Neural progenitor cell (in vitro differentiated cells): ENCODE results near the gene EIF5AL1. TPM values are rescaled to one million over a fixed set of nuclear protein-coding genes. Genes with fewer than 3 reads are reported as not detected.

Experiments used
- DNase-seq: peaks from one replicate; pipeline ENCODE4 v3.0.0-alpha.2; 2016; ENCODE audit warnings: low spot score
- H2AFZ ChIP-seq: fragments of 200-600 bp; sonication (generic); replicated peaks from 2 replicates; pipeline ENCODE4 v1.6.1; 2016; ENCODE audit warnings: antibody characterized with exemption
- H3F3A ChIP-seq: fragments of 200-600 bp; sonication (generic); 2 replicates; pipeline ENCODE4 v1.6.1; 2016; ENCODE audit warnings: antibody characterized with exemption, low read depth
- H3K27ac ChIP-seq: fragments of 200-600 bp; sonication (generic); 2 replicates; pipeline ENCODE4 v1.5.1; 2016; ENCODE audit warnings: mild to moderate bottlenecking
- H3K27me3 ChIP-seq: fragments of 200-600 bp; sonication (generic); 2 replicates; pipeline ENCODE4 v1.6.1; 2016; ENCODE audit warnings: mild to moderate bottlenecking, moderate library complexity
- H3K36me3 ChIP-seq: fragments of 200-600 bp; sonication (generic); 2 replicates; pipeline ENCODE4 v1.5.1; 2016
- H3K4me1 ChIP-seq: fragments of 200-600 bp; sonication (generic); 2 replicates; pipeline ENCODE4 v1.6.1; 2016; ENCODE audit warnings: mixed run types
- H3K4me2 ChIP-seq: fragments of 200-600 bp; sonication (generic); 2 replicates; pipeline ENCODE4 v1.6.1; 2016
- H3K4me3 ChIP-seq: fragments of 200-600 bp; sonication (generic); 2 replicates; pipeline ENCODE4 v1.5.1; 2016
- H3K79me2 ChIP-seq: fragments of 200-600 bp; sonication (generic); 2 replicates; pipeline ENCODE4 v1.6.1; 2016; ENCODE audit warnings: low read depth
- H3K9ac ChIP-seq: fragments of 200-600 bp; sonication (generic); 2 replicates; pipeline ENCODE4 v1.6.1; 2016
- H3K9me3 ChIP-seq: fragments of 200-600 bp; sonication (generic); 2 replicates; pipeline ENCODE4 v1.5.1; 2016; ENCODE audit warnings: low read depth
- H4K20me1 ChIP-seq: fragments of 200-600 bp; sonication (generic); 2 replicates; pipeline ENCODE4 v1.6.1; 2016; ENCODE audit warnings: low read depth
- H3K27ac Mint-ChIP-seq: 3 replicates; pipeline ENCODE4 v1.8.0; 2021; ENCODE audit warnings: mixed read lengths
- H3K27me3 Mint-ChIP-seq: 2 replicates; pipeline ENCODE4 v1.8.0; 2022; ENCODE audit warnings: low read depth, mild to moderate bottlenecking, inconsistent platforms, moderate library complexity, mixed read lengths; ENCODE audit not compliant: insufficient read depth
- H3K36me3 Mint-ChIP-seq: 3 replicates; pipeline ENCODE4 v1.8.0; 2021; ENCODE audit warnings: mixed read lengths
- H3K4me1 Mint-ChIP-seq: 3 replicates; pipeline ENCODE4 v1.8.0; 2021; ENCODE audit warnings: mixed read lengths
- H3K4me3 Mint-ChIP-seq: 3 replicates; pipeline ENCODE4 v1.8.0; 2021; ENCODE audit warnings: mild to moderate bottlenecking, moderate library complexity, mixed read lengths
- H3K9me3 Mint-ChIP-seq: 3 replicates; pipeline ENCODE4 v1.8.0; 2020; ENCODE audit warnings: mixed read lengths
- CTCF ChIP-seq: fragments of 200-600 bp; sonication (generic); IDR thresholded peaks from 2 replicates; pipeline ENCODE4 v1.5.1; 2017; ENCODE audit warnings: antibody characterized with exemption, mild to moderate bottlenecking
- EZH2 ChIP-seq: fragments of 200-600 bp; sonication (generic); IDR thresholded peaks from 2 replicates; pipeline ENCODE4 v1.6.1; 2017; ENCODE audit warnings: antibody characterized with exemption, mild to moderate bottlenecking, moderate library complexity
- EZH2phosphoT487 ChIP-seq: fragments of 200-600 bp; sonication (generic); IDR thresholded peaks from 2 replicates; pipeline ENCODE4 v1.6.1; 2017; ENCODE audit warnings: antibody characterized with exemption
- total RNA-seq: library from RNA; depleted of rRNA; stranded (reverse); fragments of >200 nt; gene quantifications from 2 replicates; pipeline ENCODE4 v1.2.3, GENCODE V29; 2015; ENCODE audit warnings: low replicate concordance

EIF5AL1 gene
- total RNA-seq, 1 donor from 2014 or later: 0.24 TPM

GRCh38 chr10:79487296-79488194 lies 24.8 kb upstream of the EIF5AL1 start:
- H3K4me1 Mint-ChIP-seq: peaks cover 23% of the 10 kb centered on the region
- peak overlapping the region; percentile 52 for H2AFZ ChIP-seq
- no peaks in the 10 kb centered on the region for H3K36me3 Mint-ChIP-seq
- H3K27ac Mint-ChIP-seq: no peak overlapping the region
- TF ChIP-seq EZH2 (no peak), CTCF (peak; percentile 75), EZH2phosphoT487 (no peak)
- H4K20me1 ChIP-seq: no peaks in the 10 kb centered on the region
- H3K27me3 Mint-ChIP-seq: no peaks in the 10 kb centered on the region
- DNase-seq: peak; percentile 90
- H3K36me3 ChIP-seq: no peaks in the 10 kb centered on the region
- H3K9me3 ChIP-seq: no peaks in the 10 kb centered on the region
- H3K4me1 ChIP-seq: peaks cover 14% of the 10 kb centered on the region
- no peak overlapping the region for H3K9ac ChIP-seq
- no peaks in the 10 kb centered on the region for H3K9me3 Mint-ChIP-seq
- no peaks in the 10 kb centered on the region for H3F3A ChIP-seq
- no peaks in the 10 kb centered on the region for H3K27me3 ChIP-seq
- H3K4me2 ChIP-seq: no peak overlapping the region
- H3K4me3 ChIP-seq: no peak overlapping the region
- no peak overlapping the region for H3K27ac ChIP-seq
- no peaks in the 10 kb centered on the region for H3K79me2 ChIP-seq
- H3K4me3 Mint-ChIP-seq: no peak overlapping the region

- Histone ChIP-seq H3F3A (no peaks in the 10 kb centered on the region), H3K9ac (no peak overlapping the region), H3K27ac (no peak overlapping the region), H3K4me3 (no peak overlapping the region), H3K79me2 (no peaks in the 10 kb centered on the region), H3K36me3 (no peaks in the 10 kb centered on the region), H2AFZ (no peak overlapping the region), H3K4me1 (peaks cover 9% of the 10 kb centered on the region), H3K27me3 (no peaks in the 10 kb centered on the region), H3K4me2 (no peak overlapping the region), H4K20me1 (no peaks in the 10 kb centered on the region), H3K9me3 (no peaks in the 10 kb centered on the region)
- Mint-ChIP-seq H3K4me3 (no peak overlapping the region), H3K36me3 (no peaks in the 10 kb centered on the region), H3K4me1 (peaks cover 23% of the 10 kb centered on the region), H3K9me3 (no peaks in the 10 kb centered on the region), H3K27me3 (no peaks in the 10 kb centered on the region), H3K27ac (peak overlapping the region; percentile 21)
- no peak for DNase-seq
- TF ChIP-seq CTCF (no peak), EZH2phosphoT487 (no peak), EZH2 (no peak)
Measured at GRCh38 chr10:79488336-79488735, 24.0 kb upstream of the EIF5AL1 start.

- H3K27ac Mint-ChIP-seq: no peak overlapping the region
- H3K9ac ChIP-seq: no peak overlapping the region
Measured at GRCh38 chr10:79488870-79489269, 23.5 kb upstream of the EIF5AL1 start.

More at GRCh38 chr10:79488870-79489269, 23.5 kb upstream of the EIF5AL1 start:
- no peak for DNase-seq
- no peaks in the 10 kb centered on the region for H3K36me3 Mint-ChIP-seq
- Histone ChIP-seq H3K36me3 (no peaks in the 10 kb centered on the region), H2AFZ (no peak overlapping the region), H4K20me1 (no peaks in the 10 kb centered on the region), H3K4me2 (no peak overlapping the region), H3K4me1 (peaks cover 9% of the 10 kb centered on the region), H3K79me2 (no peaks in the 10 kb centered on the region), H3F3A (no peaks in the 10 kb centered on the region), H3K4me3 (no peak overlapping the region), H3K9me3 (no peaks in the 10 kb centered on the region), H3K27me3 (no peaks in the 10 kb centered on the region), H3K27ac (no peak overlapping the region)
- no peaks in the 10 kb centered on the region for H3K9me3 Mint-ChIP-seq
- H3K4me3 Mint-ChIP-seq: no peak overlapping the region
- peaks cover 2% of the 10 kb centered on the region for H3K27me3 Mint-ChIP-seq
- no peak for TF ChIP-seq CTCF
- TF ChIP-seq EZH2: no peak
- no peak for TF ChIP-seq EZH2phosphoT487
- H3K4me1 Mint-ChIP-seq: peaks cover 23% of the 10 kb centered on the region
